22Rv1 (cell line): Measurements from ENCODE around the gene MPRIP.

ENCODE experiments used
- H3K27ac ChIP-seq: fragments of 450-650 bp; 2 replicates; pipeline ENCODE4 v1.5.1; 2017
- CTCF ChIP-seq: fragments of 450-650 bp; IDR thresholded peaks from 2 replicates; pipeline ENCODE4 v1.5.1; 2017; ENCODE audit warnings: mild to moderate bottlenecking
- ZFX ChIP-seq: fragments of 450-650 bp; IDR thresholded peaks from 2 replicates; pipeline ENCODE4 v1.6.1; 2017; ENCODE audit warnings: antibody characterized with exemption, borderline replicate concordance

Gene MPRIP

GRCh38 chr17:17034026-17034425 is 8.2 kb upstream of the MPRIP start:
- no peak overlapping the region for H3K27ac ChIP-seq
- TF ChIP-seq CTCF (no peak), ZFX (no peak)

GRCh38 chr17:17034496-17035075 is 7.7 kb upstream of the MPRIP start:
- no peak overlapping the region for H3K27ac ChIP-seq
- TF ChIP-seq CTCF: no peak
- no peak for TF ChIP-seq ZFX

- no peak for TF ChIP-seq ZFX
- no peak for TF ChIP-seq CTCF
- H3K27ac ChIP-seq: no peak overlapping the region
Measured at GRCh38 chr17:17035490-17035889, 6.8 kb upstream of the MPRIP start.

- TF ChIP-seq ZFX (no peak), CTCF (no peak)
- H3K27ac ChIP-seq: no peak overlapping the region
Measured at GRCh38 chr17:17035920-17036523, 6.2 kb upstream of the MPRIP start.

- TF ChIP-seq ZFX (no peak), CTCF (no peak)
- no peak overlapping the region for H3K27ac ChIP-seq
Measured at GRCh38 chr17:17036524-17036998, 5.7 kb upstream of the MPRIP start.

- TF ChIP-seq ZFX (no peak), CTCF (no peak)
- no peak overlapping the region for H3K27ac ChIP-seq
Measured at GRCh38 chr17:17039911-17040310, 2.3 kb upstream of the MPRIP start.

- H3K27ac ChIP-seq: peak overlapping the region; percentile 58
- TF ChIP-seq CTCF (no peak), ZFX (no peak)
Measured at GRCh38 chr17:17041018-17041521, 1.2 kb upstream of the MPRIP start.
